ENCODE measurements around the gene GLI1.

GLI1 gene

GRCh38 chr12:57474430-57474829 lies 14.8 kb downstream of the GLI1 start:
- no peak for TF ChIP-seq CSRNP3 (CRISPR knock-in tag; IDR thresholded peaks at IDR 0.05)
- no peak for TF ChIP-seq ZFP30 (CRISPR knock-in tag; IDR thresholded peaks at IDR 0.05)
- TF ChIP-seq POU6F1 (CRISPR knock-in tag; IDR thresholded peaks at IDR 0.05; ENCODE audit: borderline replicate concordance, low read depth) = no peak
- TF ChIP-seq ZC3H10 (CRISPR knock-in tag; IDR thresholded peaks at IDR 0.05) = no peak
- TF ChIP-seq ZFP3 (CRISPR knock-in tag; IDR thresholded peaks at IDR 0.05) = no peak
- no peak for TF ChIP-seq CSDC2 (CRISPR knock-in tag; IDR thresholded peaks at IDR 0.05)
- TF ChIP-seq BACH2 (CRISPR knock-in tag; IDR thresholded peaks at IDR 0.05; ENCODE audit: borderline replicate concordance) = no peak
- ATAC-seq = no peak

GRCh38 chr12:57474862-57475261 lies 15.3 kb downstream of the GLI1 start:
- peak; percentile 5; the same call in 1 of the 3 replicates for ATAC-seq
- TF ChIP-seq ZFP30 (CRISPR knock-in tag; IDR thresholded peaks at IDR 0.05) (no peak), TSHZ2 (CRISPR knock-in tag; IDR thresholded peaks at IDR 0.05) (no peak), RARB (CRISPR knock-in tag; IDR thresholded peaks at IDR 0.05) (no peak), GLIS3 (CRISPR knock-in tag; IDR thresholded peaks at IDR 0.05) (no peak), TOX (CRISPR knock-in tag; IDR thresholded peaks at IDR 0.05; ENCODE audit: borderline replicate concordance) (no peak), ISL1 (CRISPR knock-in tag; IDR thresholded peaks at IDR 0.05) (no peak), PATZ1 (CRISPR knock-in tag; IDR thresholded peaks at IDR 0.05; ENCODE audit: borderline replicate concordance) (no peak), POU6F1 (CRISPR knock-in tag; IDR thresholded peaks at IDR 0.05; ENCODE audit: borderline replicate concordance, low read depth) (no peak), ZFP3 (CRISPR knock-in tag; IDR thresholded peaks at IDR 0.05) (no peak), TCF4 (CRISPR knock-in tag; IDR thresholded peaks at IDR 0.05; ENCODE audit: borderline replicate concordance) (no peak), ESRRG (CRISPR knock-in tag; IDR thresholded peaks at IDR 0.05) (no peak), SNAI2 (CRISPR knock-in tag; IDR thresholded peaks at IDR 0.05) (no peak), ARNTL (CRISPR knock-in tag; IDR thresholded peaks at IDR 0.05; ENCODE audit: borderline replicate concordance, low read depth) (no peak), CREB5 (CRISPR knock-in tag; IDR thresholded peaks at IDR 0.05; ENCODE audit: low read depth) (no peak), ZNF8 (CRISPR knock-in tag; IDR thresholded peaks at IDR 0.05) (no peak)

Measured in SK-N-SH treated with all-trans-retinoic acid at 6 μM for 48 hours (cell line).